MM.1S (cell line): ENCODE results near the gene TBC1D19.

Experiments used
- EZH2 ChIP-seq: fragments of 300-600 bp; sonication (generic); optimal IDR thresholded peaks from 2 replicates; pipeline ENCODE3; 2017; ENCODE audit warnings: low read depth, mild to moderate bottlenecking, antibody characterized with exemption, low read length, mixed read lengths
- EZH2phosphoT487 ChIP-seq: fragments of 300-600 bp; sonication (generic); IDR thresholded peaks from 2 replicates; pipeline ENCODE4 v1.6.1; 2018; ENCODE audit warnings: antibody characterized with exemption, low read length
- TF ChIP-seq, protein P1 (sequence below): fragments of 300-600 bp; sonication (generic); IDR thresholded peaks from 2 replicates; pipeline ENCODE4 v1.5.1; 2016; ENCODE audit warnings: antibody characterized with exemption, low read length, mixed read lengths

DNA sequence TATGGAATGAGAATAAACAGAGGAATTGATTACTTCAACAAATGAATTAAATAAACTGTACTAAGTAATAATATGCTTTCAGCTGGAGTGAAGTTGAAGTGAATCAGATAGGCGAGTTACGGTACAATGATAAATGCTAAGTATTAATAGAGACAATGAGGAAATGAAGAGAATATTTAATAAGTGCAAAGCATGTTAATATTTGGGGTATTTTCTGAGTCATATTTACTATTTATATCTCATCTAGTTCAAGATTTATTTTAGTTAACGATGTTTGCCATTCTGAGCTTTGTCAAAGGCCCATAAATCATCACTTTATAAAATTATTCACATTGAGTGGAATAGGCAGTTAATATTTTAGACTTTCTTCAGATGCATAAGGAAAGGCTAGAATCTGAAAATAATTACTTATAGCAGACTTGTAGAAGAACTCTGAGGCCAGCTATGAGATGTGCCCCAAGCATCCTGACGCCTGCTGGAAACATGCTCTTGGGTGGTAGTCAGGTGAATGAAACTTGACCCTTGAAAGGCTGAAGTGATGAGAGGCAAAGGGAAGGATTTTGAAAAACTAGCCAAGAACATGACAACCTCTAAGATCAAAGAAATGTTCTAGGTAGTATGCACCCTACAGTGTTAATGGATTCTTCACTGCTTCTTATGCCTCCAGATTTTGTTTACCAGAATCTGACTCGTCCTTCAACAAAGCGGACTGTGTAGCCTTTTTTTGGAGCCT lies 142.9 kb downstream of the TBC1D19 start:
- TF ChIP-seq, protein P1, sequence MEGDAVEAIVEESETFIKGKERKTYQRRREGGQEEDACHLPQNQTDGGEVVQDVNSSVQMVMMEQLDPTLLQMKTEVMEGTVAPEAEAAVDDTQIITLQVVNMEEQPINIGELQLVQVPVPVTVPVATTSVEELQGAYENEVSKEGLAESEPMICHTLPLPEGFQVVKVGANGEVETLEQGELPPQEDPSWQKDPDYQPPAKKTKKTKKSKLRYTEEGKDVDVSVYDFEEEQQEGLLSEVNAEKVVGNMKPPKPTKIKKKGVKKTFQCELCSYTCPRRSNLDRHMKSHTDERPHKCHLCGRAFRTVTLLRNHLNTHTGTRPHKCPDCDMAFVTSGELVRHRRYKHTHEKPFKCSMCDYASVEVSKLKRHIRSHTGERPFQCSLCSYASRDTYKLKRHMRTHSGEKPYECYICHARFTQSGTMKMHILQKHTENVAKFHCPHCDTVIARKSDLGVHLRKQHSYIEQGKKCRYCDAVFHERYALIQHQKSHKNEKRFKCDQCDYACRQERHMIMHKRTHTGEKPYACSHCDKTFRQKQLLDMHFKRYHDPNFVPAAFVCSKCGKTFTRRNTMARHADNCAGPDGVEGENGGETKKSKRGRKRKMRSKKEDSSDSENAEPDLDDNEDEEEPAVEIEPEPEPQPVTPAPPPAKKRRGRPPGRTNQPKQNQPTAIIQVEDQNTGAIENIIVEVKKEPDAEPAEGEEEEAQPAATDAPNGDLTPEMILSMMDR: no peak
- TF ChIP-seq EZH2 (no peak), EZH2phosphoT487 (no peak)
